Hindlimb muscle (tissue), 1 donor: ENCODE measurements around the gene RAD51B. TPM values are rescaled to one million over a fixed set of nuclear protein-coding genes. Genes with fewer than 3 reads are reported as not detected.
A peak's percentile ranks its signal among the peaks of the same experiment; 100 is the strongest.
"Not testable (repeated sequence)": the region's sequence is repeated elsewhere in the genome, so short reads cannot be mapped to it uniquely, and the experiment has no call there.

ENCODE experiments used
- DNase-seq: peaks from one replicate; pipeline ENCODE4 v3.0.0-alpha.2; 2013
- polyA plus RNA-seq: library from polyadenylated mRNA; unstranded; fragments of 120-200 nt; gene quantifications from one replicate; pipeline ENCODE4 v1.2.1, GENCODE V29; 2013; ENCODE audit not compliant: insufficient read length

Gene RAD51B
- polyA plus RNA-seq, 1 donor: 10.2 TPM

DNA sequence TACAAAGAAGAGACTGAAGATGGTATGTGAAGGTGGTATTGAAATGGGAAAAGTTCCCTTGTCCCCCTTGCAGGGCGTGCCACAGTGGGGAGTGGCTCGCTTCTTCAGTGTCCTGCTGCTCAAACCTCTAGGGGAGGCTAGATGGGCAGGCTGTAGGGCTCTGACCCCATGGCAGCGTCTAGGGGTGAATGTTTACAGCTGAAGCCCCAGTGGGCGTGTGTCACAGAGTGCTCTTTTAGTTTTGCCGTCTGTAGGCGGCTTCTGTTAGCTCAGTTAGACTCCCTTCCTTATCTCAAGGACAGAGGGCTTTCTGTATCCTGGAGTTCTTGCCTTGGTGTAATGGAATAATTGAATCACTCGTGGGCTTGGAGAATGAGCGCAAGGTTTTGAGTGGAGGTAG is 266.2 kb downstream of the RAD51B start:
- no peak for DNase-seq

DNA sequence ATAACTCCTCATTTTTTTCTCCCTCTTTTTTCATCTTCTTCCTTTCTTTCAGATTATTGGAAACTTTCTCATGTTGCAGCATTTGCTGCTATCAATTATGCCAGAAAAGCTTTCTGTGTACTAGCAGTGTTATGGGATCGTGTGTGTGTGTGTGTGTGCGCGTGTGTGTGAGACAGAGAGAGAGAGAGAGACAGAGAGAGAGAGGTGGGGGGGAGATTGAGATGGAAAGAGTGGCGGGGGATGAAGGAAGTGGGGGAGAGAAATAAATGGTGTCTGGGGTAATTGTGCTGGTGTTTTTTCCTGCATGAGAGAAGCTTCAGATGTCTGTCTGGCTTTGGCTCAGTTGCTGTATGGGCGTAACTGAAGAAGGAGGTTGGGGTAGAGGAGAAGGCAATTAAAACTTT is 268.9 kb downstream of the RAD51B start:
- peak; percentile 61 for DNase-seq

DNA sequence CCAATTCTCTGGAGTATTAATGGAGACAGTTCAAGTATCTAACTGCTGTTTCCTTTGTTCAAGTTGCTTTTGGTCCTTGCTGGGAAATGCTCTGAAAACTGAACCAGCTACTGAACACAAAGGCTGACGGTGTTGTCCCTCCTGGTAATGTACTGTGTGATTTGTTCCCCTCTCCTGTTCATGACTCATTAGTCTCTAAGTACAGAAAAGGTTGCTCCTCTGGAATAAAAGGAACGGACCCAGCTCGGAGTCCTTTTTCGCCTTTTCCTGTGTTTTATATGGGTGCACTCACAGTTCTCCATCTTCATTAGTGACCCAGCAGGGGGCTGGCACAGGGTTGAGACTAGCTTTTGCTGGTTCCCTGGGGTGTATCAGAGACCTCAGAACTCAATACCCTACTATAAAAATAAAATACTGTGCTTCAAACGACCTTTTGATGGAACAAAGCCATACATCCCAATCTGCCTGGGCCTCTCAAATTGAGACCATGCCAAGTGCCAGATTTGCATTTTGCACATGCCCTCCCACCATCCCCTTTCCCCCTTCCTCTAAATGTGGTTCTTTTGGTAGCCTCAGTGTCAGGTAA is 269.7 kb downstream of the RAD51B start:
- DNase-seq: no peak

DNA sequence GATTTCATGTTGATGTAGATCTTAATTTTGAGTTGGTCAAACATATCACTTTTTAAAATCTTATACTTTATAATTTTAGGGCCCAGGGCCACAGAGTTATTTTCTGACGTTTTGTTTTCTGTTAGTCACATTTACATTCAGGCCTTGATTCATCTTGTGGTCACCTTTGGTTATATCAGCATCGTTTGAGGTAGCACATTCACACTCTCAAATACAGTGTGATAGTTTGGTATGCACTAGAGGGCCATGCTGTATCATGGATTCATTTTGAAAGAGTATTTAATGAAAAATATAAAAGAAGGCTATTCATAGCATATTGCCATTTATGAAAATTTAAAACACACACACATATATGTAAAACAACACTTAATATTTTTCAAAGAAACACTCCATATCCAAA is 274.6 kb downstream of the RAD51B start:
- no peak for DNase-seq

DNA sequence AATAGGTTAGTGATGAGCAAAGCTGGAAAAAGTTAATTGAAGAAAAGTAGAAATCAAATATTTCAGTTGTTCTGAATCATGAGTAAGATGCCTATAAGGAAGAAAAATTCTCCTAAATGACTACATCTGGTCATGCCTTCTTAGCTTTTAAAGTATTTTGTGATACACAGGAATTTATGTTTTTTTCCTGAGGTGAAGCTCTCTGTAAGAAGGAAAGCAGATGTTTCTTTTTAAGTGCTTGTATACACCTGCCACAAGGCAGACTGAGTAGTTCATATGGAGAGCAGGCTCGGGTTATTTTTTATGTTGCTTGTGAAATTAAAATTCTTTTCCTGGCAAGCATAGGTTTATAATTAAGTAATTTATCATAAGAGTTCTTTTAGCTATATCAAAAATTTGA is 275.2 kb downstream of the RAD51B start:
- no peak for DNase-seq

DNA sequence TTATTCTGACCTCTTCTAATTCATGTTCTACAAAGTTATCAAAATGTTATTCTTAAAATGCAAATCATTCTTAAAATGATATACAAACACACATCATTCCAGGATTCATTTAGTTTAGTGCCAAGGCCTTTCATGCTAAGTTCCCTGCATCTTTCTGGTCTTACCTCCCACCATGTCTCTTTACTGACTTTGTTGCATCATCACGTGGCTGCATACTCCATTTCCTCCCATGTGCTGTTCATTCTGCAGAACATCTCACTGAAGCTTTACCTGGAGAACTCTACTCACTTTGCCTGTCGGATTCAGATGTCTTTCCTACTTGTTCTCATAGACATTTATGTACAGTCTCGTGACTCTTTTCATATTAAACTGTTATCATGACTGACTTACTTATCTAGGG is 278.1 kb downstream of the RAD51B start:
- DNase-seq: no peak

DNA sequence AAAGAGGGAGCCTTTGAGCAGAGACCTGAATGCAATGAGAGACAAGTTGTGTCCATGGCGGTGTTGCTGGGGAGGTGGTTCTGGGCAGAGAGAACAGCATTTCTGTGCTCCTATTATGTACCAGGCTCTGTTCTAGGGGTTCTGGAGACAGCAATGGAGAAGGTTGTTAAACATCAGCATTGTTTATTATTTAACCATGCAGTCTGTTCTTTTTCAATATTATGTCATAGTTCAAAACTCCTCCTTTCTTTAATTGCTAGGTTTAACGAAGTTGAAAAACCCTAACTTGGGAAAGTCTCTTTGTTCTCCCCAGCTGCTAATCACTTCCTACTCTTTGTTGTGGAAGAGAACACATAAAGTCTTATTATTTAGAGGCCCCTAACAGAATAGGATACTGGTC is 279.3 kb downstream of the RAD51B start:
- no peak for DNase-seq

DNA sequence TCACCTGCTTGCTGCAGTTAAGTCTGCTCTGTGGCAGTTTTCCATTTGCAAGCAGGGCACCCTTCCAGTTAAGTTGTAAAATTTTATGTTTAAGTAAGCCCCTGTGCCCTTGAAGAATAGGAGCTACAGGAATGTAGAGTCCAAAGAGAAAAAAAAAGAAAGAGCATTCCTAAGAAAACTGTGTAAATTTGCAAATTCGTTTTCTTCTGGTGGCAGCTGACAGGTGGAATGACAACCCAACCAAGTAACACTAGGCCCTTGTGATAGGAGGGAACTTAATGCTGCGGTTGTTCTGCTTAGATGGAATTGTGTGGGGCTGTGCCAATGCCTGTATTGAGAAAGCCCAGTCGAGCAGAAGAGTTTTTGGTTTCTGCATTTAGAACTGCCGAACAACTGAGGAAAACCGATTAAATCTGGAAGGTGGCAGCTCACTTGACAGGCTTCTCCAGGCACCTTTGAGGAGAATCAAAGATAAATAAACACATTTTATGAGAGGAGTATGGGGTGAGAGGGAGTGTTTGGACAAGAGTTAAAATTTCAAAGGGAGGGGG is 280.0 kb downstream of the RAD51B start:
- no peak for DNase-seq

DNA sequence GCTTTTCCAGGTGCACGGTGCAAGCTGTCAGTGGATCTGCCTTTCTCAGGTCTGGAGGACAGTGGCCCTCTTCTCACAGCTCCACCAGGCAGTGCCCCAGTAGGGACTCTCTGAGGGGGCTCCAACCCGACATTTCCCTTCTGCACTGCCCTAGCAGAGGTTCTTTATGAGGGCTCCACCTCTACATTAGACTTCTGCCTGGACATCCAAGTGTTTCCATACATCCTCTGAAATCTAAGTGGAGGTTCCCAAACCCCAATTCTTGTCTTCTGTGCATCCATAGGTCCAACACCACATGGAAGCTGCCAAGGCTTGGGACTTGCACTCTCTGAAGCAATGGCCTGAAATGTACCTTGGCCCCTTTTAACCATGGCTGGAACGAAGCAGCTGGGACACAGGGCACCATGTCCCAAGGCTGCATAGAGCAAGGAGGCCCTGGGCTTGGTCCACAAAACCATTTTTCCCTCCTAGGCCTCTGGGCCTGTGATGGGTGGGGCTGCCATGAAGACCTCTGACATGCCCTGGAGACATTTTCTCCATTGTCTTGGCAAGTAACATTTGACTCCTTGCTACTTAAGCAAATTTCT is 282.2 kb downstream of the RAD51B start:
- not testable (repeated sequence) for DNase-seq

DNA sequence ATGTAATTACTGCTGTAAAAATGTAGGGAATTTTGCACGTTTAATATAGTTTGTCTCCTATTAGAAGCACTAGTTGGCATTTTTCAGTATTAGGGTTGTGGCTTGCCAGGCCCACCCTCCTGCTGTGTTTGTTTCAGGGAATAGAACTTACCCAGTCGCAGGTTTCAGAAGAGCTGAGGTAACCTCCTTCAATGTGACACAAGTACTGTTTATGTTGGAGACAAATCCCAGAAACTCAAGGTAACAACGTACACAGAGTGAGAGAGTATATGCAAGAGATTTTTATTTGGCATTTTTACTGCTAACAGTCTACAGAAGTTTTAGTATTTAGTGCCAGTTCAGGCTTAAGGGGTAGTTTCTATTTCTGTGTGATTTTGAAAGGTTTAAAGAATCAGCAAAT is 284.3 kb downstream of the RAD51B start:
- DNase-seq: no peak

DNA sequence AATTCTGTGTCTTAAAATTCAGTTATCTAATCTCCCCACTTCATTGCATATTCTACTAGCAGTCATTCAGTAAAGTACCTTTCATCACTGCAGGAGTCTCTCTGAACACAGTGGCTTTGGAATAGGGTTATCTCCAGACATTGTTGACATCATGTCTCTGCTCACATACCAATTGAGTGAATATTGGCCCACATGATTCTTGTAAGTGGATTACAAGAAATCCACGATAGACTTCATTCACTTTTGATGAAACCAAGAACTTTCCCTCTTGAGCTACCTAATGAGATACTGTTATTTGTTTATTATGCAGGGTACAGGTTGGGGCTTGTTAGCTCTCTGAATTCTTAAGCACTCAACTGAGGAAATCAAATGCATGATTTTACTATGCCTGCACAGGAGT is 284.9 kb downstream of the RAD51B start:
- no peak for DNase-seq

DNA sequence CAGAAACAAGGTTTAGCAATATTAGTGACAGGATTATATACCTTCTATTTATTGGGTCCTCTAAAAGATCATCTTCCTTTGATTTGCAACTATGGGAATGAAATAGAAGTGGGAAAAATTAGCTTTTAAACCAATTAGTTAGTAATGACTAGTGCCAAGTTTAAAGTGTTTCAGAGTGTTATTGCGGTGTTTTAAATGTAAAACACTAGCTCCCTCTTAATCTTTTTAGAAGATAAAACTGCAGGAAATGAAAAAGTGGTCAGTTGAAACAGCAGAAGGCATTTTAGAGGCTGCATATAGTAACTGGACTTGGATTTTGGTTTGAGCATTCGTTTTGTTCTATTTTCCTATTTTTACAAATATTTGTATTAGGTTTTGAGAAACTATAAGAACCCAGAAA is 286.2 kb downstream of the RAD51B start:
- DNase-seq: no peak

DNA sequence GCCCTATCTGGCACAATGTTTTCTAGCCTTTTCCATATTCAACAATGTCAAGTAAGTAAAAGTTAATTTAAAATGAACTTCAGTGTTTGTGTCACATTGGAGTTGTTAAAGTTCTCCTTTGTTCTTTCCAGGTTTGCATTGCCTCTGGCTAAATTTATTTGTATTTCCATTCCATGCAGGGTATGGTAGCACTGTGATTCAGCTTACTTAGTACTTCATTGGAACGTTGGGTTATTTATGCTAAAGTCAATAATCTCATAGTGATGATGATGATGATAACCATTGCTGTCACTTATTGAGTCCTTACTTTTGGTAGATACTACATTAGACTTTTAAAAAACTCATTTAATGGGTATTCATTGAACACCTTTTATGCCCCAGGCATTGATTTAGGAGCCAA is 286.9 kb downstream of the RAD51B start:
- DNase-seq: no peak

DNA sequence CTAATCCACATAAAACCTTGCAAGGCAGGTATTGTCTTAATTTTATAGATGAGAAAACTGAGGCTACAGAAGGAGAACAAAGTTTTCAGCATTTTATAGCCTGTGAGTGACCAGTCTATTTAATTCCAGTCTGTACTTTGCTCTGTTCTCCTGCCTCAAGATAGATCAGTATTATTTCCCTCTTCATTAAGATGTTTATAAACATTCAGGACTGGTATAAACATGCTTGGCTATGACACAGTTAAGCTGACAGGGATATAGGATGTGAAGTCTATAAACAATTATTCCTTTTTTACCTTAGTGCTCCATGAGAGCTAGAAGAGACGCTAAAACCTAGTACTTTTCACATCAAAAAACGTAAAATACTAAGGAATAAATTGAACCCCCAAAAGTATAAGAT is 287.3 kb downstream of the RAD51B start:
- no peak for DNase-seq

DNA sequence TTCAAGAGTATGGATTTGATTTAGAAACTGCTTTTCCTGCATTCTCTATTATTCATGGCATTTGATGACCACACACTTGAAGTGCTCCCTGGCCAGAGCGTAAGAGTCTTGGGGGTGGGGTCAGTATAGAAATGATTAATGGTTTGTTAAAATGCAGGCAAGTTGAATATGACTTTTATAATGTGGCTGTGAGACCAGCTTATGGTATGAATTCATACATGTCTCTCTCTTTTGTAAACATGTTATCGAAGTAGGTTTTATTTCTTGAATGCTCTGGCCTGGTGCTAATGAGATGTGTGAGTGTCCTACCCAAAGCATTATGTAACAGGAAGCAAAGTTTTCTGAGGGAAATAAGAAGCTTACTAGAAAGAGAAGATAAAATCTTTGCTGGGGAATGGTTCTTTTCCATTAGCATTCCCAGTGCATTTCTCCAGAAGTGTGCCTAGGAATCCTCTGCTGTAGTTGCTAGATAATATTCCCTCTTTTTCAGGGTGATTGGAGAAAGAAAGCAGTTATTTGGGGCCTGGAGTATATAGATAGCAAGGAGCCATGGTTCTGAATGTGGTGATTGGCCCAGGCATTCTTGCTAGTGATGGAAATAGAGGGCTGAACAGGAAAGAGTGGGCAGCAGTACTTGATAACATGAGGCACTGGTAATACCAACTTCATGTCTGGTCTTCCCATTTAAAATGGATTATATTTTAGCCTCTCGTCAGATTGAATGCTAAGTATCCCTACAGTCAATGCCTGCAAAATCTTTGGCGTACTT is 289.7 kb downstream of the RAD51B start:
- no peak for DNase-seq

DNA sequence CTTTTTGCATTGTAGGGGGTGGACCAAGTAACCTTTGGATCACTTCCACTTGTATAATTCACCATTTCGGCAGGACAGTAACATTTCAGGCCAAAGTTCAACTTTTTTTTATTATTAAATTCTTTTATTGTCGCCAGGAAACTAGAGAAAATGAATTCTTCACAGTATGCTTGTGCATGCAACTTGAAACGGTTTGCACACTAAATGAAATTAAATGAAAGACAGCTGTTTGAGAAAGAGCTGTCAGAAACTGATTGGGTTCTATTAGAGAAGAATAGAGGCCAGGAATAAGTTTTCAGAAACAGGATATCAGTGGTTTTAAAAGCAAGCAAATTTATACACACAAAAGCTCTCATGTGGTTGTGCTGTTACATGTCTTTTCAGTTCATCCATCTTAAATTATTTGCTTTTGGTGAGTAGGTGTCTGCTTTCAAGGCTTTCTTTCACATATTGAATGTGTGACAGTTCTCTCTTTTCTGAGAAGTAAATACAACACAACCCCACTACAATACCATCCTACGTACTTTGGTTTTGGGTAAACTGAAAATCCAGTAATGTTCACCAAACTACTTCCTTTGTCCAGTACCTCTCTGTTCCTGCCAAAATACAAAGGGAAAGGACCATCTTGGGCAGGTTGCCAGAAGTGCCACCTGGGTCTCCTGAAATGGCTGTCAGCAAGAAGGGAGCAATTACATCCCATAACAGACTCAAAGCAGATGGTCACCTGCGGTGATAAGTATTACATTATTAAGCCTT is 291.7 kb downstream of the RAD51B start:
- DNase-seq: no peak

DNA sequence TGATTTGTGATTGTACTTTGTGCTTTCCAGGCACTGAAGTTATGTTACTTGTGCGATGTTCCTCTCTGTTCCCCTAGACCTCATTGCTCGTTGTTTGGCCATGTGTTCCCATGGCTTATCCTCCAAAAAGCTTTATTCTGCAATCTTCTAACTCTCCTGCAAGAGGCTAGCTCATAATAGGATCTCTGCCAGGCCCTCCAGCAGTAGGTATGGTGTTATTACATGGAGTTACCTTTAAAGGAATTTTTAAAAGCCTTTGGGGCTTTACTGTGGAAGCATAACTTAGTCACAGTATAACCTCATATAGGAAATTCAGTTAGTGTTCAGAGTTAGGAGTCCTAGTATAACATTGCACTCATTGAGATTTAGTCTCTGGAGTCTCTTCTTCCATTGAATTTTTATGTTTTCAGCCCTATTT is 292.3 kb downstream of the RAD51B start:
- no peak for DNase-seq

DNA sequence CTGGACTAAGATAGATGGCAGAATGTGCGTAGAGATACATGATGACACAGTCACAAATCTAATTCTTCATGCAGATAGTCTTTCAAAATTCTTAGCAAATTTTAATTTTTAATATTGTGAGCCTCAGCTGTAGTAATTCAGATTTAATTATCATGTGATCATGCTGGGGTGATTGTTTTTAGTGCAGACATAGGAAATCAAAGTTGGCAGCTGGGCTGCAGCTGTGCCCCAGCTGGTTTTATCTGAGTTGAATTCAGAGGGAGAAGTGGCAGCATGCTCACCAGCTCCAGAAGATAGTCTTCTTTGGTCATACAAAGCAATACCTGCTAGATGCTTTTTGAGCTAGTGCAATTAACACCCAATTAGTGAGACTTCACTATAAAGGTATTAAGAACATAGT is 292.9 kb downstream of the RAD51B start:
- DNase-seq: no peak

DNA sequence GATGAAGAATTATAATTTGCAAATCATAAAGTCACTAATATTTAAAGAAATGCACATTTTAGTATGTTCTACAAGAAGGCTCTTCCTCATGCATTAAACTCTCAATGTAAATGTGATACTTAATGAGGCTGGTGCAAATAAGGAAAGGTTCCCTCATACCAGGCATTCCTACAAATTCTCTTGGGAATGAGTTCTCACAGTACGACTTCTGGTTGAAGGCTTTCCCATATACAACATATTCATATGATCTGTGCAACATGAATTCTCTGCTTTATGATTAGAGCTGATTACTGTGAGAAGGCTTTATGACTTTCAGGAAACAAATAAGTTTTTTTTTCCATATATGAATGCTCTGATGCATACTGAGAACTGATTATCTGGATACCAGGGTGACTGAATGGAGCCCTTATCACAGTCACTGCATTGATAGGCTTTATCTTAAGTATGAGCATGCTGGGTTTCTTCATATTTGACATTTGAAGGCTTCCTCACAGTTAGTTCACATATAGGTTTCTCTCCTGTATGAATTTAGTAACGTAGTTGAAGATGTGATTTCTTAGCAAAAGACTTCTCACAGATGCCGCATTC is 293.9 kb downstream of the RAD51B start:
- DNase-seq: no peak

DNA sequence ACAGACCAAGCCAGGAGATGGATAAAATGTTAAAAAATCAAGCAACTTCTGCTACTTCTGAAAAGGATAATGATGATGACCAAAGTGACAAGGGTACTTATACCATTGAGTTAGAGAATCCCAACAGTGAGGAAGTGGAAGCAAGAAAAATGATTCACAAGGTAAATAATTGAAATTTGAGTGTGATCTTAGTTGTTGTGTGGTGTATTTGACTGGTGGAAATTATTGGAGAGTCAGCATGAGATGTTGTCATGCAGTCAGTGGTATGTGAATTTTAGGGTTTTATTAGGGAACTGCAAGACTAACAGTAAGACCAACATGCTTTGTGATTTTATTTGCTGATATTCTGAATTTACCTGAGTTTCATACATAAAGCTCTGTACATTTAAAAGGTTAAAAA is 296.4 kb downstream of the RAD51B start:
- not testable (repeated sequence) for DNase-seq

DNA sequence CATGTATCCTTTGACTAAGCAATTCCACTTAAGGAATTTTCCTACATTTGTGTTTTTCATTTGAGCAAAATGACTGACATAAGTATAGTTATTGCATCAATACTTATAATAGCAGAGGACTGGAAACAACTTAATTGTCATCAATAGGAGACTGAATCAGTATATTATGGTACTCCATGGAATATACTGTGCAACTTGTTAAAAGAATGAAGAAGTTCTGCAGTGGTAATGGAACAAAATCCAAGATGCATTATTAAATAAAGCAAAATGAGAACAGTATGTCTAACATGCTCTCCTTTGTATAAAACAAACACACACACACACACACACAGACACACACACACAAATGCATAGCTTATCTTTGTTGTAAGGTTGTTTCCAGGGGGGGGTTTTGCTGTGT is 303.1 kb downstream of the RAD51B start:
- no peak for DNase-seq

DNA sequence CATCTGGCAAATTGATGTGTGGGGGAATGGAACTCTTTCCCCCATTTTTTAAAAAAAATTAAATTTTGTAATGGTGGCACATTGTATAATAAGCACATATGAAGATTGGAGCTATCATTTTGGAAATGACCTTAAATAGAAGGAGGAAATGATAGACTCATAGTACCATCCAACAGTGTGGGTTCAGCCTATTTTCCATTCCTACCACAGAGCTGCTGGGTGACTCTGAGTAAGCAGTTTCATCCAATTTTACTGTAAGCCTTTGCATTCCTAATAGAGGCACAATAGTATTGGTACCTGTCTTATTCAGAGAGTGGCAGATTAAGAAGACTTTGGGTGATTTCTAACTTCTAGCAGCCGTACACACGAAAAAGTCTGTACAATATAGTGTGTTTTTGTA is 304.5 kb downstream of the RAD51B start:
- no peak for DNase-seq
